CD4-positive, alpha-beta memory T cell (primary cell): ENCODE results near the gene ABL1. TPM values are rescaled to one million over a fixed set of nuclear protein-coding genes. Genes with fewer than 3 reads are reported as not detected.
A peak's percentile ranks its signal among the peaks of the same experiment; 100 is the strongest.

ENCODE experiments used
- CTCF ChIA-PET: fragments of 350-600 bp; sonication (Branson Sonifier 250); formaldehyde crosslinking; loops from one replicate; lab custom pipeline; 2021; ENCODE audit warnings: inconsistent platforms; ENCODE audit not compliant: partially characterized antibody; lab: Charles Lee
- POLR2A ChIA-PET: fragments of 350-600 bp; sonication (Branson Sonifier 250); formaldehyde crosslinking; loops from one replicate; lab custom pipeline; 2021; ENCODE audit not compliant: partially characterized antibody; lab: Charles Lee
- DNase-seq, 5 donors: peaks; one replicate each; pipeline versions ENCODE4 v3.0.0 to v3.0.0-alpha.2; 2020 to 2022; ENCODE audit warnings: mixed read lengths in 1 of 5
- H3K27ac ChIP-seq: one replicate; pipeline ENCODE4 v1.7.0; 2013; ENCODE audit warnings: low read depth, low read length
- H3K27me3 ChIP-seq: 2 replicates; pipeline ENCODE4 v1.7.0; 2013; ENCODE audit warnings: mild to moderate bottlenecking, low read length, moderate library complexity; ENCODE audit not compliant: insufficient read depth
- H3K36me3 ChIP-seq: 2 replicates; pipeline ENCODE4 v1.7.0; 2013; ENCODE audit warnings: mild to moderate bottlenecking, low read length, moderate library complexity; ENCODE audit not compliant: insufficient read depth
- H3K4me1 ChIP-seq: 2 replicates; pipeline ENCODE4 v1.7.0; 2013; ENCODE audit warnings: mild to moderate bottlenecking, low read length, moderate library complexity; ENCODE audit not compliant: insufficient read depth
- H3K4me3 ChIP-seq, 2 donors: one replicate each; pipeline ENCODE4 v1.7.0; 2013; ENCODE audit warnings: low read length in 2 of 2, mild to moderate bottlenecking in 1 of 2
- H3K9me3 ChIP-seq, 2 donors: one replicate each; pipeline ENCODE4 v1.7.0; 2013; ENCODE audit warnings: low read length in 2 of 2, control low read depth in 1 of 2; ENCODE audit not compliant: control insufficient read depth in 1 of 2
- H3K27ac Mint-ChIP-seq, 7 donors: one replicate each; pipeline ENCODE4 v1.8.0; 2020 to 2021; ENCODE audit warnings: mixed read lengths in 7 of 7, mild to moderate bottlenecking in 6 of 7, inconsistent platforms in 3 of 7, moderate library complexity in 3 of 7
- H3K27me3 Mint-ChIP-seq, 2 donors: one replicate each; pipeline ENCODE4 v1.8.0; 2020 to 2021; ENCODE audit warnings: mixed read lengths in 2 of 2
- H3K36me3 Mint-ChIP-seq, 2 donors: one replicate each; pipeline ENCODE4 v1.8.0; 2020 to 2021; ENCODE audit warnings: mixed read lengths in 2 of 2, inconsistent platforms in 1 of 2, mild to moderate bottlenecking in 1 of 2
- H3K4me1 Mint-ChIP-seq, 4 donors: one replicate each; pipeline ENCODE4 v1.8.0; 2020 to 2021; ENCODE audit warnings: mixed read lengths in 4 of 4, mild to moderate bottlenecking in 1 of 4
- H3K4me3 Mint-ChIP-seq, 8 donors: one replicate each; pipeline ENCODE4 v1.8.0; 2020 to 2021; ENCODE audit warnings: mixed read lengths in 8 of 8, mild to moderate bottlenecking in 7 of 8, moderate library complexity in 6 of 8, inconsistent platforms in 3 of 8
- H3K9me3 Mint-ChIP-seq, 8 donors: one replicate each; pipeline ENCODE4 v1.8.0; 2020 to 2021; ENCODE audit warnings: mixed read lengths in 8 of 8, mild to moderate bottlenecking in 5 of 8, inconsistent platforms in 3 of 8, moderate library complexity in 1 of 8
- intact Hi-C: fragments of 100-400 bp; cut with micrococcal nuclease; formaldehyde crosslinking; loops from one replicate; pipeline ENCODE4 v1.15.1; 2023
- polyA plus RNA-seq, 2 donors: library from polyadenylated mRNA; unstranded; fragments of 300-500 nt; fragmentation: Illumina TruSeq; gene quantifications; one replicate each; pipeline ENCODE4 v1.2.3, GENCODE V29; 2021
- total RNA-seq, 2 experiments: library from RNA; stranded (reverse); gene quantifications; one replicate each; pipeline ENCODE4 v1.2.3, GENCODE V29; 2021

The ABL1 gene
- total and polyA plus RNA-seq, 4 experiments from 2014 or later: 3.2 to 34.4 (median 23.0) TPM

DNA sequence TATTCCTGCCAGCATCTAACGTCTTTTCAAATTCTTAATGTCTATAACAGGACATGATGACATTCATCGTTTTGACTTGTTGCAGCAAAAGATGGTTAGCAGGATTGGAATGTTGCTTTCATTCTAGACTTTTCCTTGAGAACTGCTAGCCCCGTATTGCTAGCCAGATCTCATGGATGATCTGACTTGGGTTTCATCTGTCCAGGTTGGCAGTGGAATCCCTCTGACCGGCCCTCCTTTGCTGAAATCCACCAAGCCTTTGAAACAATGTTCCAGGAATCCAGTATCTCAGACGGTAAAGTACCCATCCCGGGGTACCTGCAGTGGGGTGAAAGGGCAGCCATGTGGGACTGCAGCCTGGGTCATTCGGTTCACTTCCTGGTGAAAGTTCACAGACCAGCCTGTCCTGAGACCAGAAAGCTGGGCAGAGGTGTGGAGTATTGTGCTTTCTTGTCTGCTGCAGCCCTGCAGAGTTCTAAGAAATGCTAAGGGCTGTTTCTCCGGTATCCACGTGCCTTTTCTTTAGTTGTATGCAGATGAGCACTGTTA lies 44.9 kb downstream of the ABL1 start:
- Histone ChIP-seq H3K9me3 (no peaks in the 10 kb centered on the region), H3K36me3 (peaks cover 33% of the 10 kb centered on the region), H3K4me1 (no peaks in the 10 kb centered on the region), H3K27me3 (no peaks in the 10 kb centered on the region), H3K27ac (no peak overlapping the region), H3K4me3 (no peak overlapping the region)
- Mint-ChIP-seq H3K9me3 (peaks cover 0 to 1% (median 0%) of the 10 kb centered on the region in 8 donors), H3K4me1 (no peaks in the 10 kb centered on the region), H3K4me3 (no peak overlapping the region), H3K36me3 (peaks cover 34 to 56% of the 10 kb centered on the region in 2 donors), H3K27ac (no peak overlapping the region), H3K27me3 (no peaks in the 10 kb centered on the region)
- intact Hi-C loops: no loop called here
- DNase-seq: no peak
- ChIA-PET POLR2A (no interaction called here), CTCF (no interaction called here)

DNA sequence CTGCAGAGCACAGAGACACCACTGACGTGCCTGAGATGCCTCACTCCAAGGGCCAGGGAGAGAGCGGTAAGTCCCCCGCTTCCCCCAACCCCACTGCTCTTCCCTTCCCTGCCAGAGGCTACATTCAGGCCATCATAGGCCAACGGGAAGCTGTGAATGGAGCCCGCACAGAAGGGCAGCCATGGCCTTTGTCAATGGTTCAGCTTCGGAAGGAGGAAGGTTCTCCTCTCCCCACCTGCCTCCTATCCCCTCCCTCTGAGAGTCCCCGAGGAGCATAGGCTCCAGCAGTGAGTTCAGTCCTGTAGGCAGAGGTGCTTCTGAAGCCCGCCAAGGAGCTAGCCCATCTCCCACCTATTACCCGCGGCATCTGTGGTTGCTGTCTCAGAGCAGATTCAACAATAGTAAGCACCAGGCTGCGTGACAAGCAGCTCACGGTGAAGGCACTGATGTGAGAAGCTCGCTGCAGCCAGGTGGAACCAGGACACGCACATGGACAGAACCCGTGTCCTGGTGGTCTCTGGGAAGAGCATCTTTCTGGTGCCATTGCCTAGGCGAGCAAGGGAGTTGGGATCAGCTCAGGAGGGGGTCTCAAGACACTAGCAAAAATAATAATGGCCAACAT lies 45.7 kb downstream of the ABL1 start:
- Histone ChIP-seq H3K9me3 (no peaks in the 10 kb centered on the region), H3K27me3 (no peaks in the 10 kb centered on the region), H3K27ac (no peak overlapping the region), H3K4me3 (no peak overlapping the region), H3K4me1 (no peaks in the 10 kb centered on the region), H3K36me3 (peaks cover 36% of the 10 kb centered on the region)
- DNase-seq: no peak
- H3K4me3 Mint-ChIP-seq: no peak overlapping the region
- no peaks in the 10 kb centered on the region for H3K27me3 Mint-ChIP-seq
- POLR2A ChIA-PET: no interaction called here
- peaks cover 31 to 55% of the 10 kb centered on the region in 2 donors for H3K36me3 Mint-ChIP-seq
- H3K4me1 Mint-ChIP-seq: no peaks in the 10 kb centered on the region
- H3K9me3 Mint-ChIP-seq: peaks cover 0 to 1% (median 0%) of the 10 kb centered on the region in 8 donors
- intact Hi-C loops: no loop called here
- no peak overlapping the region for H3K27ac Mint-ChIP-seq
- CTCF ChIA-PET: interaction anchor here (1.1 to 1.5 kb wide), 2 partner anchors 14 to 179 kb away, joined by 3 to 4 read pairs; no protein-coding TSS in a partner anchor

DNA sequence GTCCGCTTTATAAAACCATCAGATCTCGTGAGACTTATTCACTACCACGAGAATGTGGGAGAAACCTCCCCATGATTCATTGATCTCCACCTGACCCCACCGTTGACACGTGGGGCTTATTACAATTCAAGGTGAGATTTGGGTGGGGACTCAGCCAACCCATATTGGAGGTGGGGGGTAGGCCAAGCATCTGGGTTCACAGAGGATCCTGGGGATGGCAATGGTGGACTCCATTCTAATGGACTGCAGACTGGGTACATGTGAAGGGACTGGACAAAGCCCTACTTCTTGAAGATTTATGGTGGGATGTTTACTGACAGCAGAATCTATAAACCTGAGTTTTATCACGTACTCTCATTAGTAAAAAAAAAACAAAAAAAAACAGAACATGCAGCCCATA lies 46.5 kb downstream of the ABL1 start:
- peak overlapping the region in 1 of 7 donors; percentile 65 for H3K27ac Mint-ChIP-seq
- no peaks in the 10 kb centered on the region for H3K4me1 Mint-ChIP-seq
- Histone ChIP-seq H3K4me1 (no peaks in the 10 kb centered on the region), H3K9me3 (no peaks in the 10 kb centered on the region), H3K4me3 (no peak overlapping the region), H3K27ac (no peak overlapping the region), H3K27me3 (no peaks in the 10 kb centered on the region), H3K36me3 (peaks cover 37% of the 10 kb centered on the region)
- ChIA-PET CTCF (interaction anchor here (1.1 to 1.5 kb wide), 2 partner anchors 15 to 180 kb away, joined by 3 to 4 read pairs; no protein-coding TSS in a partner anchor), POLR2A (no interaction called here)
- no peak for DNase-seq
- no peak overlapping the region for H3K4me3 Mint-ChIP-seq
- peaks cover 38 to 61% of the 10 kb centered on the region in 2 donors for H3K36me3 Mint-ChIP-seq
- intact Hi-C loops: no loop called here
- H3K27me3 Mint-ChIP-seq: no peaks in the 10 kb centered on the region
- peaks cover 0 to 1% (median 0%) of the 10 kb centered on the region in 8 donors for H3K9me3 Mint-ChIP-seq

DNA sequence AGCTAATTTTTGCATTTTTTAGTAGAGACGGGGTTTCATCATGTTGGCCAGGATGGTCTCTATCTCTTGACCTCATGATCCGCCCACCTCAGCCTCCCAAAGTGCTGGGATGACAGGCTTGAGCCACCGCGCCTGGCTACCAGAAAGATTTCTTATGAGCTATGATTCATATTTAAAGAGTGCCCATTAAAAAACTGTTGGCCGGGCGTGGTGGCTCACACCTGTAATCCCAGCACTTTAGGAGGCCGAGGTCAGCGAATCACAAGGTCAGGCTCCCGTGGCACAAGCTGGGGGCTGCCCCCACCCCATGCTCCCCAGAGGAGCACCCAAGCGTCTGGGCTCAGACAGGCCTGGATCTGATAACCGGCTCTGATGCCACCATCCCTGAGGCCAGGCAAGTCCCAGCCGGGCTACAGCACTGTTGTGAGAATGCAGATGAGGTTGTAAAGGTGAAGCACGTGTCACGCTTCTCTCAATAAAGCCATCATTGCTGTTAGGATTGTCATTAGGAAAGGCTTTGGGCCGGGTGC lies 47.7 kb downstream of the ABL1 start:
- Histone ChIP-seq H3K4me3 (no peak overlapping the region), H3K9me3 (no peaks in the 10 kb centered on the region), H3K27me3 (no peaks in the 10 kb centered on the region), H3K27ac (no peak overlapping the region), H3K4me1 (no peaks in the 10 kb centered on the region), H3K36me3 (peaks cover 40% of the 10 kb centered on the region)
- Mint-ChIP-seq H3K4me3 (no peak overlapping the region), H3K36me3 (peaks cover 39 to 67% of the 10 kb centered on the region in 2 donors), H3K9me3 (peaks cover 0 to 1% (median 0%) of the 10 kb centered on the region in 8 donors), H3K27me3 (no peaks in the 10 kb centered on the region), H3K27ac (no peak overlapping the region), H3K4me1 (no peaks in the 10 kb centered on the region)
- POLR2A ChIA-PET: no interaction called here
- CTCF ChIA-PET: interaction anchor here (0.8 to 1.9 kb wide), 2 partner anchors 16 to 25 kb away, joined by 3 to 4 read pairs; no protein-coding TSS in a partner anchor
- no peak for DNase-seq
- intact Hi-C loops: no loop called here

DNA sequence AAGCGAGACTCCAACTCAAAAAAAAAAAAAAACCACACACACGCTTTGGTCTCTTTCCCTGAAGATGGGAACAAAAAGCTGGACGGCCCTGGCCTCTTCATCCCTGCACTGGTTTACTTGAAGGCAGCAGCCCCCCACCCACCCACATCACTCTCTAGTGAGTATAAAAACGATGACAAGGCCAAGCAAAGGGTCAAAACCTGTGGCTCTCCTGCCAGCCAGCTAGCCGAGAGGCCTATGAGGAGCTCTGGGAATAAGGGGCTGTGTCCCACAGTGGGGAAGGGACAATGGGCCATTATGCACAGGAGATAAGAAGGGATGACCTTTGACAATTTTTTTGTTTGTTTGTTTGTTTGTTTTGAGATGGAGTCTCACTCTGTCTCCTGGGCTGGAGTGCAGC lies 48.4 kb downstream of the ABL1 start:
- intact Hi-C loops: no loop called here
- Mint-ChIP-seq H3K4me3 (no peak overlapping the region), H3K9me3 (peaks cover 0 to 1% (median 0%) of the 10 kb centered on the region in 8 donors), H3K4me1 (no peaks in the 10 kb centered on the region), H3K27me3 (no peaks in the 10 kb centered on the region), H3K36me3 (peaks cover 39 to 69% of the 10 kb centered on the region in 2 donors), H3K27ac (no peak overlapping the region)
- no peak overlapping the region for H3K27ac ChIP-seq
- H3K4me3 ChIP-seq: no peak overlapping the region
- no peaks in the 10 kb centered on the region for H3K27me3 ChIP-seq
- DNase-seq: no peak
- H3K36me3 ChIP-seq: peaks cover 37% of the 10 kb centered on the region
- H3K9me3 ChIP-seq: no peaks in the 10 kb centered on the region
- CTCF ChIA-PET: interaction anchor here (1.9 kb wide), 1 partner anchor 17 kb away, joined by 4 read pairs; no protein-coding TSS in a partner anchor
- POLR2A ChIA-PET: no interaction called here
- no peaks in the 10 kb centered on the region for H3K4me1 ChIP-seq

DNA sequence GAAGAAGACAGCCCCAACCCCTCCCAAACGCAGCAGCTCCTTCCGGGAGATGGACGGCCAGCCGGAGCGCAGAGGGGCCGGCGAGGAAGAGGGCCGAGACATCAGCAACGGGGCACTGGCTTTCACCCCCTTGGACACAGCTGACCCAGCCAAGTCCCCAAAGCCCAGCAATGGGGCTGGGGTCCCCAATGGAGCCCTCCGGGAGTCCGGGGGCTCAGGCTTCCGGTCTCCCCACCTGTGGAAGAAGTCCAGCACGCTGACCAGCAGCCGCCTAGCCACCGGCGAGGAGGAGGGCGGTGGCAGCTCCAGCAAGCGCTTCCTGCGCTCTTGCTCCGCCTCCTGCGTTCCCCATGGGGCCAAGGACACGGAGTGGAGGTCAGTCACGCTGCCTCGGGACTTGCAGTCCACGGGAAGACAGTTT lies 49.1 kb downstream of the ABL1 start:
- Mint-ChIP-seq H3K27ac (no peak overlapping the region), H3K9me3 (peaks cover 0 to 1% (median 0%) of the 10 kb centered on the region in 8 donors), H3K36me3 (peaks cover 38 to 67% of the 10 kb centered on the region in 2 donors), H3K4me1 (no peaks in the 10 kb centered on the region), H3K4me3 (no peak overlapping the region), H3K27me3 (no peaks in the 10 kb centered on the region)
- H3K4me1 ChIP-seq: no peaks in the 10 kb centered on the region
- H3K4me3 ChIP-seq: no peak overlapping the region
- ChIA-PET POLR2A (no interaction called here), CTCF (no interaction called here)
- H3K9me3 ChIP-seq: no peaks in the 10 kb centered on the region
- DNase-seq: no peak
- H3K27ac ChIP-seq: no peak overlapping the region
- no peaks in the 10 kb centered on the region for H3K27me3 ChIP-seq
- intact Hi-C loops: no loop called here
- H3K36me3 ChIP-seq: peaks cover 34% of the 10 kb centered on the region
